Stimulated activated CD8-positive, alpha-beta memory T cell treated with anti-CD3 and anti-CD28 coated beads, Interleukin-7, amount 100 ng/mL, for 48 hours (primary cell): ENCODE data around the gene TMEM107.
A peak's percentile ranks its signal among the peaks of the same experiment; 100 is the strongest.
"Not testable (repeated sequence)": the region's sequence is repeated elsewhere in the genome, so short reads cannot be mapped to it uniquely, and the experiment has no call there.

Source experiments
- DNase-seq, 2 donors: peaks; one replicate each; pipeline ENCODE4 v3.0.0-alpha.2; 2020; ENCODE audit warnings: low read depth in 1 of 2; ENCODE audit errors: extremely low read depth in 1 of 2

The TMEM107 gene

GRCh38 chr17:8176197-8176940 is at the start of gene TMEM107:
TMEM107 (minus strand) TSS chr17:8176380; CDS start chr17:8176286, 94 bp downstream.
- DNase-seq: peak in 1 of 2 donors; percentile 82

- no peak for DNase-seq
These were observed 49.0 kb upstream of the TMEM107 start for GRCh38 chr17:8224891-8225812.

- DNase-seq: peak in 1 of 2 donors; percentile 59
These were observed 47.4 kb upstream of the TMEM107 start for GRCh38 chr17:8223356-8224126.

- DNase-seq: peak; percentile 75 to 84
These were observed 46.6 kb upstream of the TMEM107 start for GRCh38 chr17:8222630-8223355.

GRCh38 chr17:8222380-8222629 is 46.1 kb upstream of the TMEM107 start:
- peak in 1 of 2 donors; percentile 49 for DNase-seq

- peak; percentile 62 to 78 for DNase-seq
These were observed 45.6 kb upstream of the TMEM107 start for GRCh38 chr17:8221663-8222379.

GRCh38 chr17:8220783-8221662 is 44.8 kb upstream of the TMEM107 start:
- peak; percentile 82 for DNase-seq

GRCh38 chr17:8214000-8214399 is 37.8 kb upstream of the TMEM107 start:
- not testable (repeated sequence) for DNase-seq

- no peak for DNase-seq
These were observed 36.4 kb upstream of the TMEM107 start for GRCh38 chr17:8212312-8213180.

GRCh38 chr17:8210761-8211458 is 34.7 kb upstream of the TMEM107 start:
- DNase-seq: no peak

GRCh38 chr17:8209907-8210760 is 34.0 kb upstream of the TMEM107 start, which contains the start of gene AURKB:
AURKB (minus strand) TSS chr17:8210575; CDS start chr17:8210224, 351 bp downstream.
- DNase-seq: peak; percentile 80 to 93

- no peak for DNase-seq
These were observed 30.4 kb upstream of the TMEM107 start for GRCh38 chr17:8206536-8206935.

- DNase-seq: no peak
These were observed 28.8 kb upstream of the TMEM107 start for GRCh38 chr17:8204761-8205555.

- DNase-seq: peak in 1 of 2 donors; percentile 57
These were observed 16.1 kb upstream of the TMEM107 start for GRCh38 chr17:8192070-8192815.

GRCh38 chr17:8190506-8190905 is 14.3 kb upstream of the TMEM107 start:
- DNase-seq: no peak
